Tibial nerve (tissue), 4 donors: ENCODE results near the gene PTPN22. TPM values are rescaled to one million over a fixed set of nuclear protein-coding genes. Genes with fewer than 3 reads are reported as not detected.

ENCODE experiments used
- DNase-seq, 2 donors: peaks; one replicate each; pipeline ENCODE4 v3.0.0-alpha.2; 2019; ENCODE audit warnings: low spot score in 2 of 2
- H3K27ac ChIP-seq, 4 donors: fragments of 200-600 bp; sonication (generic) in 3 of 4; one replicate each; pipeline ENCODE4 v1.5.1; 2017 to 2019; ENCODE audit warnings: mild to moderate bottlenecking in 1 of 4
- H3K27me3 ChIP-seq, 2 donors: fragments of 200-600 bp; sonication (generic) in 1 of 2; one replicate each; pipeline versions ENCODE4 v1.5.1 to v1.6.0; 2017 to 2019
- H3K36me3 ChIP-seq, 3 donors: fragments of 200-600 bp; sonication (generic); one replicate each; pipeline ENCODE4 v1.5.1; 2018 to 2019
- H3K4me1 ChIP-seq, 4 donors: fragments of 200-600 bp; sonication (generic) in 3 of 4; one replicate each; pipeline ENCODE4 v1.5.1; 2017 to 2019
- H3K4me3 ChIP-seq, 4 donors: fragments of 200-600 bp; sonication (generic) in 3 of 4; one replicate each; pipeline ENCODE4 v1.5.1; 2017 to 2019; ENCODE audit warnings: mild to moderate bottlenecking in 1 of 4, moderate library complexity in 1 of 4
- H3K9me3 ChIP-seq, 4 donors: fragments of 200-600 bp; sonication (generic) in 3 of 4; one replicate each; pipeline ENCODE4 v1.5.1; 2017 to 2019
- EP300 ChIP-seq, 2 donors: sonication (generic); formaldehyde crosslinking; IDR thresholded peaks; one replicate each; pipeline ENCODE4 v1.6.1; 2017; ENCODE audit warnings: antibody characterized with exemption in 2 of 2, mild to moderate bottlenecking in 1 of 2
- POLR2A ChIP-seq, 2 donors: fragments of 450-650 bp; IDR thresholded peaks; one replicate each; pipeline ENCODE4 v1.6.1; 2017; ENCODE audit warnings: antibody characterized with exemption in 2 of 2, mild to moderate bottlenecking in 2 of 2, moderate library complexity in 2 of 2
- WGBS, 2 donors: methylation state at CpG; one replicate each; pipeline ENCODE4 v1.1.5; 2018; 5-methylcytosine and 5-hydroxymethylcytosine counted together
- total RNA-seq, 4 donors: library from RNA; depleted of rRNA; stranded (reverse); fragments of >200 nt; gene quantifications; one replicate each; pipeline ENCODE4 v1.1.0, GENCODE V29; 2016
- TF ChIP-seq, protein P1 (sequence below), 5 experiments: fragments of 200-600 bp in 3 of 5; fragments of 450-650 bp in 2 of 5; sonication (generic) in 3 of 5; IDR thresholded peaks; one replicate each; pipeline ENCODE4 v1.5.1; 2016 to 2019; ENCODE audit warnings: antibody characterized with exemption in 5 of 5, mild to moderate bottlenecking in 3 of 5, moderate library complexity in 2 of 5

PTPN22 gene
- total RNA-seq, 4 donors from 2014 or later, result 2.3 to 4.9 (median 3.5) TPM

GRCh38 chr1:113792471-113792870 lies 79.0 kb downstream of the PTPN22 start:
- no peak overlapping the region for H3K27ac ChIP-seq
- H3K36me3 ChIP-seq, result peaks cover 0 to 37% (median 0%) of the 10 kb centered on the region in 3 donors
- TF ChIP-seq POLR2A (IDR thresholded peaks at IDR 0.05), result no peak
- no peak for TF ChIP-seq EP300 (IDR thresholded peaks at IDR 0.05)
- TF ChIP-seq, protein P1, sequence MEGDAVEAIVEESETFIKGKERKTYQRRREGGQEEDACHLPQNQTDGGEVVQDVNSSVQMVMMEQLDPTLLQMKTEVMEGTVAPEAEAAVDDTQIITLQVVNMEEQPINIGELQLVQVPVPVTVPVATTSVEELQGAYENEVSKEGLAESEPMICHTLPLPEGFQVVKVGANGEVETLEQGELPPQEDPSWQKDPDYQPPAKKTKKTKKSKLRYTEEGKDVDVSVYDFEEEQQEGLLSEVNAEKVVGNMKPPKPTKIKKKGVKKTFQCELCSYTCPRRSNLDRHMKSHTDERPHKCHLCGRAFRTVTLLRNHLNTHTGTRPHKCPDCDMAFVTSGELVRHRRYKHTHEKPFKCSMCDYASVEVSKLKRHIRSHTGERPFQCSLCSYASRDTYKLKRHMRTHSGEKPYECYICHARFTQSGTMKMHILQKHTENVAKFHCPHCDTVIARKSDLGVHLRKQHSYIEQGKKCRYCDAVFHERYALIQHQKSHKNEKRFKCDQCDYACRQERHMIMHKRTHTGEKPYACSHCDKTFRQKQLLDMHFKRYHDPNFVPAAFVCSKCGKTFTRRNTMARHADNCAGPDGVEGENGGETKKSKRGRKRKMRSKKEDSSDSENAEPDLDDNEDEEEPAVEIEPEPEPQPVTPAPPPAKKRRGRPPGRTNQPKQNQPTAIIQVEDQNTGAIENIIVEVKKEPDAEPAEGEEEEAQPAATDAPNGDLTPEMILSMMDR (IDR thresholded peaks at IDR 0.05), result no peak
- peaks cover 0 to 27% (median 0%) of the 10 kb centered on the region in 4 donors for H3K4me1 ChIP-seq
- H3K9me3 ChIP-seq, result no peaks in the 10 kb centered on the region
- WGBS, 2 donors, result 90 to 91% methylated on average over 5 of the region's 5 CpGs
- no peak overlapping the region for H3K4me3 ChIP-seq
- no peak for DNase-seq
- no peaks in the 10 kb centered on the region for H3K27me3 ChIP-seq

DNA sequence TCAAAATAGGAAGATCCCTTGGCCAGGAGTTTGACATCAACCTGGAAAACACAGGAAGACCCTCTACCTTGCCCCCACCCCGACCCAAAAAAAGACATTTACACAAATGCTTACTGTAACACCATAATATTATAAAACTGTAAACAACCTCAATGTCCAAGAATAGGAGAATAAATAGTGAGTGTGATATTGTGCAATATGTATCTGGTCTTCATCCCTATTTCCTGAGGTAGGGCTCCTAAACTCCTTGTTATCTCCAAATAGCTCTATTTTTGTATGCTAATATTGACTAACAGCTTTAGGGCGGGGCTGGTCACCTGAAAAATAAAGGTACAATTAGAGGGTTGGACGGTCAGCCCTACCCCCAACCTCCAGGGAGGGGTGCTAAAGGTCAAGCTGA lies 82.7 kb downstream of the PTPN22 start:
- H3K4me3 ChIP-seq, result no peak overlapping the region
- peaks cover 0 to 3% (median 0%) of the 10 kb centered on the region in 3 donors for H3K36me3 ChIP-seq
- 87 to 88% methylated on average over 3 of the region's 3 CpGs for WGBS, 2 donors
- H3K27me3 ChIP-seq, result no peaks in the 10 kb centered on the region
- no peaks in the 10 kb centered on the region for H3K9me3 ChIP-seq
- peaks cover 3 to 46% (median 6%) of the 10 kb centered on the region in 4 donors for H3K4me1 ChIP-seq
- TF ChIP-seq, protein P1 (IDR thresholded peaks at IDR 0.05), result no peak
- TF ChIP-seq POLR2A (IDR thresholded peaks at IDR 0.05) (no peak), EP300 (IDR thresholded peaks at IDR 0.05) (no peak)
- no peak for DNase-seq
- H3K27ac ChIP-seq, result no peak overlapping the region

DNA sequence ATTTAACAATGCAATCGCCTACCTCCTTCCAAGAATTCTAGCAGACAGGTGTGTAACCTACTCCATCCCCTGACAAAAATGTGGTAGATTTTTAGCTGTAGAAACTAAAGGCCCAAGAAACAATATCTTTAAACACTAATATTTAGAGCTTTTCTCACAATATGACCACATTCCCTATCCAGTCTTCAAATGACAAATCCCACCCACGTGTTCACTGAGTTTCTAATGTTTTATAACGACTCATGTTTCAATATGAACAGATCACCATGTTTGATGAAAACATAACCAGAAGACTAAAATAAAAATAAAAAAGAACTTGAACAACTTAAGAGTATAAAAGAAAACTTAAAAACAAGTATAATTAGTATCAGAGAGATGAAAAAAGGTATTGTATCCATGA lies 83.8 kb downstream of the PTPN22 start:
- H3K4me1 ChIP-seq, result peaks cover 6 to 50% (median 18%) of the 10 kb centered on the region in 4 donors

DNA sequence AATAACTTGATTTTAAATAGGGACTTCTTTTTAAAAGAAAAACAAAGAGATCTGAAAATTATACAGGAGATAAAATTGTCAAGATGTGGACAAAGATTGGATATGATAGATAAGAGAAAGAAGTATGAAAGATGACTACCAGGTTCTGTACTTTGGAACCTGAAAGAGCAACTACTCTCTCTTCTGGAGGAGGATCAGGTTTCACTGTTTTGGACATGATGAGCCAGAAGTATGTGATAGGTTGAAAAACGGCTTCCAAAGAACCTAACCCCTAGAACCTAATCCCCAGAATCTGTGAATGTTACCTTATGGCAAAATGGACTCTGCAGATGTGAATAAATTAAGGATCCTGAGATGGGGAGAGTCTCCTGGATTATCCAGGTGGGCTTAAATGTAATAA lies 85.4 kb downstream of the PTPN22 start:
- no peak for DNase-seq
- WGBS, 2 donors, result 55 to 81% methylated on average over 1 of the region's 1 CpG
- Histone ChIP-seq H3K4me3 (no peak overlapping the region), H3K27me3 (no peaks in the 10 kb centered on the region), H3K27ac (no peak overlapping the region), H3K9me3 (no peaks in the 10 kb centered on the region), H3K36me3 (no peaks in the 10 kb centered on the region), H3K4me1 (peaks cover 6 to 60% (median 23%) of the 10 kb centered on the region in 4 donors)
- TF ChIP-seq, protein P1 (IDR thresholded peaks at IDR 0.05), result no peak
- TF ChIP-seq EP300 (IDR thresholded peaks at IDR 0.05) (no peak), POLR2A (IDR thresholded peaks at IDR 0.05) (no peak)

More for the DNA sequence above, 83.8 kb downstream of the PTPN22 start:
- no peaks in the 10 kb centered on the region for H3K36me3 ChIP-seq
- TF ChIP-seq EP300 (IDR thresholded peaks at IDR 0.05) (no peak), POLR2A (IDR thresholded peaks at IDR 0.05) (no peak)
- TF ChIP-seq, protein P1 (IDR thresholded peaks at IDR 0.05), result no peak
- H3K27me3 ChIP-seq, result no peaks in the 10 kb centered on the region
- no peak overlapping the region for H3K27ac ChIP-seq
- 68 to 74% methylated on average over 3 of the region's 3 CpGs for WGBS, 2 donors
- no peaks in the 10 kb centered on the region for H3K9me3 ChIP-seq
- no peak for DNase-seq
- H3K4me3 ChIP-seq, result no peak overlapping the region

DNA sequence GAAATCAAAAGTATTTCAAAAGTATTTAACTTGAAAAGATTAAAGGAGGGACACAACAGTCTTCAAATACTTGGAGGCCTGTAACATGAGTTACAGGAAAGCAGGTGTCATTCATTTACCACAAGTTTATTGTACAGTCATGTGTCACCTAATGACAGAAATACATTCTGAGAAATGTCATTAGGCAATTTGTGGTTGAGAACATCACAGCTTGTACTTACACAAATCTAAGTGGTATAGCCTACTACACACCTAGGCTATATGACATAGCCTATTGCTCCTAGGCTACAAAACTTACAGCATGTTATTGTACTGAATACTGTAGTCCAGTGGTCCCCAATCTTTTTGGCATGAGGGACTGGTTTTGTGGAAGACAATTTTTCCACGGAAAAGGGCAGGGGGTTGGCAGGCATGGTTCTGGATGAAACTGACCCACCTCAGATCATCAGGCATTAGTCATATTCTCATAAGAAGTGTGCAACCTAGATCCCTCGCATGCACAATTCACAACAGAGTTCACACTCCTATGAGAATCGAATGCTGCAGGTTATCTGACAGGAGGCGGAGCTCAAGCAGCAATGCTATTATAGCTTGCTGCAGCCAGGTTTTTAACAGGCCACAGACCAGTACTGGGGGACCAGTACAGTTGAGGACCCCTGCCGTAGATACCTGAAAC lies 87.3 kb downstream of the PTPN22 start:
- Histone ChIP-seq H3K36me3 (no peaks in the 10 kb centered on the region), H3K9me3 (no peaks in the 10 kb centered on the region), H3K4me3 (no peak overlapping the region), H3K27ac (peak overlapping the region in 1 of 4 donors; percentile 32), H3K4me1 (peaks cover 6 to 64% (median 23%) of the 10 kb centered on the region in 4 donors), H3K27me3 (no peaks in the 10 kb centered on the region)
- DNase-seq, result no peak
- TF ChIP-seq EP300 (IDR thresholded peaks at IDR 0.05) (no peak), POLR2A (IDR thresholded peaks at IDR 0.05) (no peak)
- TF ChIP-seq, protein P1 (IDR thresholded peaks at IDR 0.05), result no peak
- WGBS, 2 donors, result 85 to 92% methylated on average over 5 of the region's 5 CpGs
